GM21390 (cell line): Measurements from ENCODE around the gene TOM1L2.

Source experiments
- ATAC-seq: cut with Tn5 transposase; IDR thresholded peaks from one replicate; pipeline ENCODE4 v1.9.1; 2021; ENCODE audit not compliant: unreplicated experiment

Gene TOM1L2

DNA sequence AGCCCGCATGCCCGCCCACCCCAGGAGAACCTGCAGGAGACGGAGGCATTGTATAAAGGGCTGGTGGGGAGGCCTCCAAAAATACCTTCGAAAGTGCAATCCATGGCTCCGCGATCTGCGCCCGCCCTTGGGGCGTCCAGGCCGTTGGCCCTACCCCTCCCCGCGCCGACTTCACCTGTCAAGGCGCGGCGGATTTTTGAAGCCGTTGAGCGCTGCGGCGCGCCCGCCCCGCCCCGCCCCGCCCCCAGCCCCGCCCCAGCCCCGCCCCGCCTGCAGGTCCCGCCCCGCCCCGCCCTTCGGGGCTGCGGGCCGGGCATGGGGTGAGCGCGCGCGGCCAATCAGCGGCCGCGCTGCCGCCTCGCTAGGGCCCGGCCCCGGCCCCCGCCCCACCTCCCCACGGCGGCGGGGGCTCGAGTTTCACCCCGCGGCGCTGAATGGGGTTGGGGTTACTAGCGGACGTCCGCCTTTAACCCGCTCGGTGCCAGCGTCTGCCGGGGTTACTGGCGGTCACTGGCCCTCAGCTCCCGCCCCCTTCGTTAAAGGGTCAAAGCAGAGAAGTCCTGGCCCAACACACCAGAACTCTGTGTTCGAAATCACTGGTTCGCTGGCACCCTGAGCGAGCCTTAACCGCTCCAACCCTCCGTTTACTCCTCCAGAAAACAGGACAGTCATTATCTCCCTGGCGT lies 148.6 kb downstream of the TOM1L2 start:
- peak; percentile 70 for ATAC-seq

DNA sequence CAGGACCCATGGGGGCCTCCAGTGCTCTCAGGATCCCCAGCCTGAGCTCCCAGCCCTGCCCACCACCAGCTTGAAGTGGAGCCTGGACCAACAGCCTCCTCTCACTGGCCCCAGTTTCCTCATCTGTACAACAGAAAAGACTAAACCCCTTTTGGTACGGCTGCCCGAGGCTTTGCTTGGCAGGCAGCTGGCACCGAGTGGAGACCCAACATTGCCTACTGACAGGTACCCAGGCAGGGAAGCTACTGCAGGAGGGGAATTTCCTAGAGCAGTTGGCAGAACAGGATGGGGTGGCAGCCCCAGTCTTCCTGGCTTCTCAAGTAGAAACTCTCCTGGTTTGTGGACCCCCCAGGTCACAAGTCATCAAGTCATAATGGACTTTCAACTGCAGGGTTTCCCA lies 149.6 kb downstream of the TOM1L2 start:
- ATAC-seq = no peak

DNA sequence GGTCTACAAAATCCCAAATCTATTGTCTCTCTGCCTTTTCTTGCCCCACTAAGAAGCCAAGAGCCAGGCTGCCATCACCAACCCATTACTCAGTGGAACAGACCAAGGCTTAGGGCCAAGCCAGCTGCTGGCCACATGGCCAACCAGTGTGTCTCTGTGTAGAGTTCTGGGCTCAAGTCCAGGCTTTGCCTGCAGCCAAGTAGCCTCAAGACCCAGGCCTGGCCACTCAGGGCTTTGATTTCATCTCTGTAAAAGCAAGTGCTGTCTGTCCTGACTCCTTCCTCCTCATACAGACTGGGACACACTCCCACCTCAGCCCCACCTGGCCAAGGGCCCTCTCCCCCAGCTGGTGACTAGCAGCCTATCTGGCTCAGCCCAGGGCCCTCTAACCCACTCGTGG lies 150.0 kb downstream of the TOM1L2 start:
- ATAC-seq = no peak

DNA sequence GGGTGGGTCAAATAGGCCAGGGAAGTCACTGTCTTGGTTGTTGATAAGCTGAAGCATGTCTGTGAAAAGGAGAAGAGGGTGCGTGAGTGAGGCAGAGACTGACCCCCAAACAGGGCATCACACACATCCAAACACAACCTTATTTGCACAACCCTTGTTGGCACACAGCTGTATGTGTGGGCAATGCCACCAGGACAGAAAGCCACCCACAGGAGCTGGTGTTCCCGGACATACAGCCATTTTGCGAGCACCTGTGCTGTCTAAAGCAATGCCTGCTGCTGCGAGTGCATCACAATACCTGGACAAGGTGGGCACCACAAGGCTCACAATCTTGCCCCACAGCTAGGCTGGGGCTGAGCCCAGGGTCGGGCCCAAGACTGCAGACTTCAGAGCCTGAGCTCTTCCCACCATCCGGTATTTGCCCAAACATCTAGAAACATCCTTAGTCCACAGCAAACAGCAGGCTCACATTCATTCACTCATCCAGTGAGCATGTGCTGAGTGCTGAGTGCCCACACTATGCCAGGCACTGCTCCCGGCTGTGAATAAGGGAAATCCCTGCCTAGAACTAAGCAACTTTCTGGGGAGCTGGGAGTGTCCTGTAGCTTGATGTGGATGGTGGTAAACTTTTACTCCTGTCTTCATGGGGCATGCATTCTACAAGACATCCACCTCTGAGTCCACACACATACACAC lies 151.6 kb downstream of the TOM1L2 start:
- no peak for ATAC-seq

DNA sequence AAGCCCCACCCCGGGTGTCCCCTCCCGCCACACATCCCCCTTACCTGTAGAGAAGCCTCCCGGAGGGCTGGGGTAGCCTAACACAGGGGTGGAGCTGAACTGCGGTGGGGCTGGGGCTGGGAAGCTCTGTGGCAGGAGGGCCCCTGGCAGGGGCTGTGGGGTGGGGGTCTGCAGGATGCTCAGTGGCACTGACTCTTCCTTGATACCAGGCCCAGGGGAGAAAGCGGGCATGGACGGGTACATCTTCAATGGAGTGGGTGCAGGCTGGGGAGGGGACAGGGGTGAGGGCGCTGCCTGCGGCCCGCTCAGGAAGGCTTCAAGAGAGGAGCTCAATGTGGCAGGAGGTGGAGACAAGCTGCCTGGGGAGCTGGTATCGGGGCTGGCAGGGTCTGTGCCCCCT lies 152.2 kb downstream of the TOM1L2 start:
- ATAC-seq = no peak

DNA sequence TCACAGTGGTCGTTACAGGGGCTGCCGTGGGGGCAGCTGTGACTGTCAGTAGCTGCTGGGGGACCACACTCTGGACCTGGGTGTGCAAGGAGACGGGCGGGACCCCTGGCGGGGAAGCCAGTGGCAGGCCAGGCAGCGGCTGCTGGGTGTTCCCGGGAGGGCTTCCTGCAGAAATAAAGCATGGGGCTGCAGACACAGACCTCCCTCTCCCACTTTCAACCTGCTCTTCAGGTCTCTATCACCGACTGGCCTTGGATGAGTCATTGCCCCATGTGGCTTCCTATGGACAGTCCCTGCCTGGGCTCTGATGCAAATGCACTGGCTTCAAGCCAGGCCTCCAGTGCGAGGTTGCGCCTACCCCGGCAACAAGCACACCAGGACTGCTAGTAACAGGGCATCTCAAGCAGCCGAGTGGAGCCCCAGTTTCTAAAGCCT lies 152.6 kb downstream of the TOM1L2 start:
- ATAC-seq = peak; percentile 48

DNA sequence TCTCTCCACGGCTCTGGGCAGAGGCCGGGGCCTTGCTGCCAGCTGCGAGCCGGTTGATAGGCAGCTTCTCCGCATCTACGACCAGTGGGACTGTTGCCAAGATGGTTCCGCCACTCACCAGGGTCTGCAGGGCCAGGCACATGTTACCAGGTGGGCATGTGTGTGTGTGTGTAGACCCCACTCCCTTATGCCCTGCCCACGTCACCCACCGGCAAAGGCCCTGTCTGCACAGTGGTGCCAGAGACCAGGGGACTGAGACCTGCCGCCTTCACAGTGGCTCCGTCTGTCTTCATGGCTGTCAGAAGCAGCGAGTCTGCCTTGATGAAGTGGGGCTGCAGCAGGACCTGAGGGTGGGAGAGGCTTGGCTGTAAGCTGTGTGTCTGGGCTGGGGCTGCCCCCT lies 153.1 kb downstream of the TOM1L2 start:
- ATAC-seq = no peak

DNA sequence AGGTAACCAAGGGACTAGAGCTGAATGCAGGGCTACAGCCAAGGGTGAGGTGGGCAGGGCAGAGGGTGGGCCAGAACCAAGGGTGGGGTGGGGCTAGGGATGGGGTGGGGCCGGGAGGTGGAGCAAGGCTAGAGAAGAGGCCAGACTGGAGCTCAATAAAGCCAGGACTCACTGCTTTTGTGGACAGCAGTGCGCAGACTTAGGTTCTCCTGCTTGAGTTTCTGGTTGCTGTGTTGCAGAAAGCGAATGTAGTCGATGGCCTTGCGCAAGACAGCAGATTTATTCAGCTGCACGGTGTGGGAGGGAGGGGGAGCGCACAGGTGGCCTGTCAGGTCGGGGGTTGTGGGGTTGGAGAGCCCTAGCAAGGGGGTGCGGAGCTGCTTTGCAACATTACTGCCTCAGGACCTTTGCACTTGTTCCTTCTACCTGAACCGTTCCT lies 154.1 kb downstream of the TOM1L2 start:
- no peak for ATAC-seq

DNA sequence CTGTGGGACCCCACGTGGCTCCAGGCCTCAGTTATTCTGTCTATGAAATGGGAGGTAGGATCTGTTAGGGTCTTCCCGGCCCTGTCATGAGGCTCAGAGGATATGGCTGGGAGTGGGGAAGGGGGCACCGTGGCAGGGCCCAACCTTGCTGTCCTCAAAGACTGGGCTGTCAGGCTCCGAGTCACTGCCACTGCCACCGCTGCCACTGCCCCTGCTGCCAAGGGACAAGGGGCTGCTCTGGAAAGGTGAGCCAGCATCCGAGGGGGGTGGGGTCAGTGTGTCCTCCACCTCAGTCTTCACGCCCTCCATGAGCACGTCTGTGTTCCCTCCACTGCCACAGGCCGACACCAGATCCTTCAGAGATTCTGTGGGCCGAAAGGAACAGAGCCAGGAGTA lies 154.7 kb downstream of the TOM1L2 start:
- ATAC-seq = no peak

DNA sequence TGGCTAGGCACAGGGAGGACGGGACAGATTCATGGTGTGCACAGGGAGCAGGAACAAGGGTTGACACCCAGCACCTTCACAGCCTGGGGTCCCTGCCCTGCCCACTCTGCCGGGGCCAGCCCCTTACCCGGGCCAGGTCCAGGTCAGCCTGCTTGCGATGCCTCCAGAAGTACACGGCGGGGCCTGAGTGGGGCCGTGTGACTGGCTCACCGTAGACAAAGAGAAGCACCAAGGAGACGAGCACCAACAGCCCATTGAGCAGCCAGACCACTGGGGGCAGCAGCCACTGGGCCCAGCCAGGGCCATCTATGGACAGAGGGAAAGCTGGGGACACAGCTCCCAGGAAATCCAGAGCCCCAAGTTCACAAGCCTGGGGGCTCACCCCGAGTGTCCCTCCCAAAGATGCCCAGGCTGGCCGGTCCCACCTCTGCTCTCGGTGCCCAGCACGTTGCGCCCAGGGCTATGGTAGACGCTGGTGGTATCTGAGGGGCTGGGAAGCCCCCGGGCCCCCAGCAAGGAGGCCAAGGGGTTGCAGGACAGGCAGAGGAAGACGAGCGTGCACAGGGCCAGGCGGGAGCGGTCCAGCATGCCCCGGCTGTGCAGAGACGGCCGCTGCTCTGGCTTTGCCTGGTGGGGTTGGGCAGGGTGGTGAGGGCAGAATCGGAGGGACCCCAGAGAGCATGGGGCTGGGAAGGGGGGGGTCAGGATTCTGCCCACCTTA lies 155.2 kb downstream of the TOM1L2 start:
- ATAC-seq = no peak

DNA sequence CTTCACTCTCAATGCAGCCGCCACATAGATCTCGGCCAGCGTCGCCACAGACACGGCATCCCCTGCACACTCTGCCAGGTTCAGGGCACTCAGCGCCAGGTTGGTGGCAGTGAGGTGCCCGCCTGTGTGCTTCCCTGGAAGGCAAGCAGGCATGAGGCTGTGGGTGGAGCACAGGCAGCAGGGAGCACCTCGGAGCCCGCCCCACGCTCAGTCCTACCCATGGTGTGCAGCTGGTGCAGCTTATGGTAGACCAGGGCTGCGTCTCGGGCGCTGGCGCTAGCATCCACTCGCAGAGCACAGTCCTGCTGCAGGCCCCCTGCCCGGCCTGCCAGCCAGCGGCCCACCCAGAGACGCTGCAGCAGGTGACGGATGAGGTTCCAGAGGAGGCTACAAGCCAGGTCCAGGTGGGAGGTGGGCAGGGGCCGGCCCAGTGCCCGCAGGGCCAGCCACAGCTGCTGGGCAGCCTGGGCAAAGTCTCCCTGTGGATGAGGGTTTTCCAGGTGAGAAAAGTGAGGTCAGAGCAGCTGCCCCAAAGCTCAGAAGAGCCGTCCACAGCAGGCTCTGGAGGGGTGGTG lies 155.9 kb downstream of the TOM1L2 start:
- no peak for ATAC-seq

DNA sequence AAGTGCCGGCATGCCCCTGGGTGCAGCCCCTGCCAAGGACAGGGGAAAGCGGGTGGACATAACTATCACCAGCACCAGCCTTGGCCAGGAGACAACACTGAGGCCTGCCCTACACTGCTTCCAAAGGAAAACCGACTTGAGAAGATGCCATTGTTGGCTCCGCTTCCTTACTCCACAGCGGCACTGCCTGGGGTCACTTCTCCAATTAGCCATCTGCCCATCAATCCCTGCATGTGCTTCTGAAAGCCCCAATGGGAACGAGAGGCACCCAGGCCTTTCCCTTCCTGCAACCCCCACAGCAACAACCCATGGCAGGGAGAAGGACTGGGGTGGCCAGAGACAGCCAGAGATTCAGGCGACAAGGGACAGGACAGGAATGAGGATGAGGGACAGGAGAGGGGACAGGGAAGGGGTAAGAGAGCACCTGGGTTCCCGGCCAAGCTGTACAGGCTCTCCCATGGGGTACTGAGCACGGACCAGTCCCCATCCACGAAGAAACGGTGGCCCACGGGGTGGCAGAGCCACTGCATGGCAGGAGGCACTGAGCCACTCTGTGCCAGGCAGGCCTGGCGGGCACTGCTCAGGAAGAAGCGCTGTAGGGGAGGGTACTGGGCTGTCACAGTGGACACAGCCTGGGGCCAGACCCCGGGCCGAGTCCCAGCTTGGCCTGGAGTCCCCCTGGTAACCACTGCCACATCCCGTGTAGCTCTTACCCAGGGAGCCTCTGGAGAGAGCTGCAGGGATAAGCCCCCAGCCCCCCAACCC lies 156.6 kb downstream of the TOM1L2 start:
- no peak for ATAC-seq

DNA sequence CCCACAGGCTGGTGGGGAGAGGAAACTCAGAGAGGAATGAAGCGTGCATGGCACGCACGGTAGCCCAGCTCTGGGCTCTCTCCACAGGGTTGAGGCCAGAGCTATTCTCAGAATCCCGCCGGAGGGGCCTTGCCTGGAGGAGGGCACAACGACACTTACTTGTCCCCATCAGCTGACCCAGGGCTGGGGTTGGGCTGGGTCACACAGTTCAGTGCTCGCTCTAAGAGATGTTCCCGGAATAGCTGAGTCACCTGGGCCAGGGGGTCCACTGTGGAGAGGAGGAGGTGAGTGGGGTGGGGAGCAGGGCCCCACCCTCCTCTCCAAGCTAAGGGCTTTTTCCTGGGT lies 157.2 kb downstream of the TOM1L2 start:
- no peak for ATAC-seq

DNA sequence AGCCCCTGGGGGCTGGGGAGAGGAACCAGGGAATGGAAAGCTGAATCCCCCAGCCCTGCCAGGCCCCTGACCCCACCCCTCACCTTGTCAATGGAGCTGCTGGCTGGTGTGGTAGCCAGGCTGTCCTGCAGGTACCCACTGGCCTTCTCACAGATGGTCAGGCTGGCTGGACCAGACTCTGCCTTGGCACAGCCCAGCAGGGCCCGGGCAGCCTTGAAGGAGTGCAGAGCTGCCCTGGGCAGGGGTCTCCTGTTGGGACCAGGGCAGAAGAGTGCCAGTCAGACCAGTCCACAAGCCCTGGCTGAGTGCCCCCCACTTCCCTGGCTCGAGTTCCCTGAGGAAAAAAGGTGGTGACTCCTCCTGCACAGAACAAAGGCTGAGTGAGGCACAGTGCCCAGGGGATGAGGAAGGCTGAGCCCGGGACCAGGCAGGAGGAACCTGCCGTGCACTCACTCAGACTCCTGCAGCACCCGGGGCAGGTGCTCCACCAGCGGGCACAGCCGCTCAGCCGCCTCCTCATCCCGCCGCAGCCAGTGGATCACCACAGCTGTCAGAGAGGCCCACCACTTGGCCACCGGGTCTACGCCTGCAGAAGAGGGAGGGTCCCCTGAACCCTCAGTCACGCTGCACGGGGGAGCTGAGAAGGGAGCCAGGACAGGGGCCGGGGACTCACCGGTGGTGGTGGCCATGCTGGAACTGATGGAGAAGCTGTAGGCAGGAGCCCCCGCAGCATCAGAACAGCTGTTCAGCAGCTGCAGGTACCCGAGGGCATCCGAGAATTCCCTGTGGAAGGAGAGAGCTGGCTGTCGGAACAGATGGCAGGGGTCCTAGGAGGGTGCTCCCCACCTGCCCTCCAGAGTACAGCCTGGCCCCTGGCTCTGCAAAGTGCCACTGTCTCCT lies 157.8 kb downstream of the TOM1L2 start:
- ATAC-seq = no peak

DNA sequence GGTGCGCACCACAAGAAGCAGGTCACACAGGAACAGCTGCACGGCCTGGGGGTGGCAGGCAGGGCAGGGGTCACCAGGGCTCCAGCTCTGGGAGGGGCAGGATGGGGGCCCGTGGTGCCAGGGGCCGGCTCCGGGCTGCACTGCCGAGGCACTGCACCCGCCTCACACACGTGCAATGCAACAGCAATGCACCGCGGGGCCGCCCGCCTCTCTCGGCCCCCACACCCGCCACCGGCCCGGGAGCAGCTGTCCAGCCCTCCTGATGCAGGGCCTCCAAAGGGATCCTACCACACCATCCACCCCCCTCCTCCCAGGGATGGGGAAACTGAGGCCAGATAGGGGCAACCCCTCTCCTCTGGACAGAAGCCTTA lies 158.5 kb downstream of the TOM1L2 start:
- no peak for ATAC-seq

DNA sequence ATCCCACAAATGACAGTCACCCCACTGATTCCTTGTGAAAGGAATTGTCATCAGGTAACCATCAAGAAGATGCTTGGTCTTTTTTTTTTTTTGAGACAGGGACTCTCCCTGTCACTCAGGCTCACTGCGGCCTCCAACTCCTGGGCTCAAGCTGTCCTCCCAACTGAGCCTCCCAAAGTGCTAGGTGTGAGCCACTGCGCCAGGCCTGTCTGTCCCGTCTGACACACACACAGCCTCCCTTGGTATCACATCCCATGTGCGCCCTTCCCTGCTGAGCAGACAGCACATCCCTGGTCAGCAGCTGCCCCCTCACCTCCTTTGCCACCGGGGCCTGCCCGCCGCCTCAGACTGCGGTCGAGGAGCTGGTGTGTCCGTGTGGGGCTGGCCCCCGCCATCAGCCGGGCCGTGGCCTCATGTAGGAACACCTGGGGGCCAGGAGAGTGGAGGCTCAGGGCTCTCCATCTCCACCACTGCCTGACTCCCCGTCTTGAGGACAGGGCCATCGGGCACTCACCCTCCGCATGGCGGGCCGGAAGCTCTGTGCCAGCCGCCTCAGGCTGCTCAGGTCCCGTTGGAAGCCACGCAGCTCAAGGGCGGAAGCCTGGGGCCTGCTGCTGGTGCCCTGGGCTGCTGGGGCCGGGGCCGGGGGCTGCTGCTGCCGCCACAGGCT lies 159.0 kb downstream of the TOM1L2 start:
- no peak for ATAC-seq

DNA sequence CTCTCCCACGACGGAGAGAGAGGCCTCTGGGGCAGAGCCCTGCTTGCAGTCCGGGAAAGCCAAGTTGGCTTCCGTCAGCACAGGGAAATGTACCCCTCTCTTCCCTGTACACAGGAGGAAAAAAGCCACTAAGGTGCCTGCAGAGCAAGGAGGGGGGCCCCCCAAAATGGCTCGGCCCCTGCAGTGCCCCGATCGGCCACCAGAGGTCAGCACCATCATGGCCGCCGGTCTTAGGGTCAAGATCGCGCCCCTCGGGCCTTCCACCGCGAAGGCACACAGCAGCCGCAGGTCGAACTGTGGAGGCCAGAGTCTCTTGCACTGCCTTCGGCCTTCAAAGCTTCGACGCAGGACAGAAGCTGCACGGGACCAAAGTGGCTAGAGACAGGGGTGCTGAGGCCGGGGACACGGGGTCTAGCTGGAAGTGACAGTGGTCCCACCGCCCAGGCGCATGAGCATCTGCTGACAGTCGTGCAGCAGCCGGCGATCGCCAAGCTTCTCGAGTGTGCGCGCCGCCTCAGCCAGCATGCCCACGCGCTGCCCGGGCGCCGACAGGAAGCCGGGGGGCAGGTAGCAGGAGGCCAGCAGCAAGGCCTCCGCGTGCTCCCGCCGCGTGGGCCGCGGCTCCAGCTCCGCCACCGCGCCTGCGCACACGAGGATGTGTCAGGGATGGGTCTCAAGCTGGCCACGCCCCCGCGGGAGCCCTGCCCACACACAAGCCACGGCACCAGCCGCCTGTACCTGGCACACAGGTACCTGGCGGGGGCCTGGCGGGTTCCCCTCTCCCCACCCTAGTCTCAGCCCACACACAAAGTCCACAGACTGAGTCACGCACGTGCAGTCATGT lies 159.8 kb downstream of the TOM1L2 start:
- no peak for ATAC-seq

DNA sequence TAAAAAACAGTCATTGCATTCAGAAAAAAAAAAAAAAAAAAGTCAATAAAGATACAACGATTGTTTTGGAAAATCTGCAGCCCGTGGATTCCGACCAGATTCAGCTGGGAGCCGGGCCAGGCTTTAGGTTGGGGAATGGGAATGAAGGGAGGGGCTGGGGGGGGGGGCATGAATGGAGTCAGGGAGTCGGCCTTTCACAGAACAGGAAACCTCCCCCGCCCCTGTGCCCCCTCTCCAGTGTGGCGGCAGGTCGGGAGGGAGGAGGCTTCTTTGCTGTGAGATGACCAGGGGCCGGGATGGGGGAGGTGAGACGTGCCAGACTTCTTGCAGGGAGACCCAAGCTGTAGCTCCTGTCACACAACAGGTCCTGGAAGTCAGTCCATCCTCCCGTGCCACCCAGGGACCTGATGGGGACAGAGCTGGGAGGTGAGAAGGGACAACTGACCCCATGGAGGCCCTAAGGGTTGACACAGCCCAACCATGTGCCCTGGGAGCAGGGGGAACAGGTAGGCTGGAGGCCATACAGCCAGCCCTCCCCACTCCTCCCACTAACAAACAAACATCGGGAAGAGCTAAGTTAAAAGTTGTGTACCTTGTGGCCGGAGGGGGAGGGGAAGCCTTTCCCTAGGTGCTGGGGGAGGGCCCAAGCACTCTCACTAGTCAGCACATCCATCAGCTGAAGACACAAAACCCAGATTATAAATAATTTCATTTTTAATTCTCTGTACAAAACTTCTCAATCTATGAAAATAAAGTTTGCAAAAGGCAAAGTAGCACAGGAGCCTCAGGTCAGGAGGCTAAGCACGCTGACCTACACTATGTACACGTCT lies 160.6 kb downstream of the TOM1L2 start:
- no peak for ATAC-seq
